ENCODE data around the gene JARID2.

The JARID2 gene

GRCh38 chr6:15500078-15500740, 254.3 kb downstream of the JARID2 start:
- Histone ChIP-seq H3K4me1 (ENCODE audit: control insufficient read depth in 2 of 2, insufficient read depth in 1 of 2, low read depth in 1 of 2, low read length in 2 of 2) (peaks cover 0 to 7% of the 10 kb centered on the region in 2 donors), H3K27me3 (ENCODE audit: control insufficient read depth in 3 of 3, insufficient read depth in 3 of 3, low read depth in 1 of 3, low read length in 3 of 3) (no peaks in the 10 kb centered on the region), H2BK5ac (ENCODE audit: low read length) (no peak overlapping the region), H3K27ac (replicated peaks; ENCODE audit: low read length) (no peak overlapping the region), H2AK5ac (ENCODE audit: low read depth, low read length) (no peak overlapping the region), H3K14ac (ENCODE audit: low read length) (no peak overlapping the region), H3K4ac (ENCODE audit: low read length) (no peak overlapping the region), H3K23ac (ENCODE audit: low read depth, low read length, poor library complexity) (peak overlapping the region; percentile 17), H2BK120ac (ENCODE audit: low read depth, low read length) (no peak overlapping the region), H3K9me3 (replicated peaks in 1 of 2; ENCODE audit: control insufficient read depth in 2 of 2, insufficient read depth in 1 of 2, low read depth in 1 of 2, low read length in 2 of 2) (no peaks in the 10 kb centered on the region), H4K8ac (ENCODE audit: low read depth, low read length) (no peak overlapping the region), H4K91ac (ENCODE audit: low read depth, low read length, poor library complexity) (no peak overlapping the region), H3K4me3 (ENCODE audit: low read length in 2 of 2) (no peak overlapping the region), H2AFZ (ENCODE audit: low read length) (no peak overlapping the region), H3K18ac (ENCODE audit: low read length) (no peak overlapping the region), H3K79me1 (ENCODE audit: low read depth, low read length) (peaks cover 5% of the 10 kb centered on the region), H2BK15ac (ENCODE audit: low read length) (no peak overlapping the region), H3K9ac (ENCODE audit: low read depth, low read length, poor library complexity) (peak overlapping the region; percentile 77), H3K36me3 (replicated peaks in 1 of 2; ENCODE audit: control insufficient read depth in 2 of 2, insufficient read depth in 2 of 2, low read length in 2 of 2) (peaks cover 39 to 98% of the 10 kb centered on the region in 2 donors), H2BK12ac (ENCODE audit: low read length) (no peak overlapping the region), H3K4me2 (ENCODE audit: insufficient read depth, low read length, poor library complexity, severe bottlenecking) (no peak overlapping the region)
- no peak for DNase-seq (ENCODE audit: low spot score)
- no CpG with 5 or more reads among the region's 16 CpGs for WGBS, 2 donors (ENCODE audit: extremely low coverage in 2 of 2, insufficient read length in 2 of 2, insufficient replicate concordance in 1 of 2)

GRCh38 chr6:15500901-15501825, 255.3 kb downstream of the JARID2 start:
- H3K14ac ChIP-seq (ENCODE audit: low read length) = no peak overlapping the region
- no peak overlapping the region for H3K23ac ChIP-seq (ENCODE audit: low read depth, low read length, poor library complexity)
- peaks cover 0 to 7% of the 10 kb centered on the region in 2 donors for H3K4me1 ChIP-seq (ENCODE audit: control insufficient read depth in 2 of 2, insufficient read depth in 1 of 2, low read depth in 1 of 2, low read length in 2 of 2)
- peaks cover 7% of the 10 kb centered on the region for H3K79me1 ChIP-seq (ENCODE audit: low read depth, low read length)
- H2BK15ac ChIP-seq (ENCODE audit: low read length) = no peak overlapping the region
- H3K36me3 ChIP-seq (replicated peaks in 1 of 2; ENCODE audit: control insufficient read depth in 2 of 2, insufficient read depth in 2 of 2, low read length in 2 of 2) = peaks cover 37 to 98% of the 10 kb centered on the region in 2 donors
- H2BK120ac ChIP-seq (ENCODE audit: low read depth, low read length) = no peak overlapping the region
- H2BK5ac ChIP-seq (ENCODE audit: low read length) = no peak overlapping the region
- no peak for DNase-seq (ENCODE audit: low spot score)
- H3K4ac ChIP-seq (ENCODE audit: low read length) = no peak overlapping the region
- no peaks in the 10 kb centered on the region for H3K27me3 ChIP-seq (ENCODE audit: control insufficient read depth in 3 of 3, insufficient read depth in 3 of 3, low read depth in 1 of 3, low read length in 3 of 3)
- H2BK12ac ChIP-seq (ENCODE audit: low read length) = no peak overlapping the region
- H3K9ac ChIP-seq (ENCODE audit: low read depth, low read length, poor library complexity) = no peak overlapping the region
- no peak overlapping the region for H3K4me3 ChIP-seq (ENCODE audit: low read length in 2 of 2)
- H2AK5ac ChIP-seq (ENCODE audit: low read depth, low read length) = no peak overlapping the region
- H4K8ac ChIP-seq (ENCODE audit: low read depth, low read length) = no peak overlapping the region
- no peak overlapping the region for H4K91ac ChIP-seq (ENCODE audit: low read depth, low read length, poor library complexity)
- no peak overlapping the region for H2AFZ ChIP-seq (ENCODE audit: low read length)
- WGBS, 2 donors (ENCODE audit: extremely low coverage in 2 of 2, insufficient read length in 2 of 2, insufficient replicate concordance in 1 of 2) = no CpG with 5 or more reads among the region's 38 CpGs
- H3K9me3 ChIP-seq (replicated peaks in 1 of 2; ENCODE audit: control insufficient read depth in 2 of 2, insufficient read depth in 1 of 2, low read depth in 1 of 2, low read length in 2 of 2) = no peaks in the 10 kb centered on the region
- H3K18ac ChIP-seq (ENCODE audit: low read length) = no peak overlapping the region
- H3K27ac ChIP-seq (replicated peaks; ENCODE audit: low read length) = no peak overlapping the region
- H3K4me2 ChIP-seq (ENCODE audit: insufficient read depth, low read length, poor library complexity, severe bottlenecking) = no peak overlapping the region

- Histone ChIP-seq H3K4me3 (ENCODE audit: low read length in 2 of 2) (no peak overlapping the region), H2BK5ac (ENCODE audit: low read length) (no peak overlapping the region), H3K14ac (ENCODE audit: low read length) (no peak overlapping the region), H3K79me1 (ENCODE audit: low read depth, low read length) (peaks cover 14% of the 10 kb centered on the region), H4K8ac (ENCODE audit: low read depth, low read length) (no peak overlapping the region), H2AFZ (ENCODE audit: low read length) (no peak overlapping the region), H3K4ac (ENCODE audit: low read length) (no peak overlapping the region), H4K91ac (ENCODE audit: low read depth, low read length, poor library complexity) (no peak overlapping the region), H3K36me3 (replicated peaks in 1 of 2; ENCODE audit: control insufficient read depth in 2 of 2, insufficient read depth in 2 of 2, low read length in 2 of 2) (peaks cover 38 to 98% of the 10 kb centered on the region in 2 donors), H2AK5ac (ENCODE audit: low read depth, low read length) (no peak overlapping the region), H3K27me3 (ENCODE audit: control insufficient read depth in 3 of 3, insufficient read depth in 3 of 3, low read depth in 1 of 3, low read length in 3 of 3) (no peaks in the 10 kb centered on the region), H3K4me1 (ENCODE audit: control insufficient read depth in 2 of 2, insufficient read depth in 1 of 2, low read depth in 1 of 2, low read length in 2 of 2) (peaks cover 0 to 7% of the 10 kb centered on the region in 2 donors), H3K9ac (ENCODE audit: low read depth, low read length, poor library complexity) (no peak overlapping the region), H3K23ac (ENCODE audit: low read depth, low read length, poor library complexity) (no peak overlapping the region), H3K9me3 (replicated peaks in 1 of 2; ENCODE audit: control insufficient read depth in 2 of 2, insufficient read depth in 1 of 2, low read depth in 1 of 2, low read length in 2 of 2) (no peaks in the 10 kb centered on the region), H3K18ac (ENCODE audit: low read length) (no peak overlapping the region), H2BK12ac (ENCODE audit: low read length) (no peak overlapping the region), H3K27ac (replicated peaks; ENCODE audit: low read length) (no peak overlapping the region), H2BK15ac (ENCODE audit: low read length) (no peak overlapping the region), H3K4me2 (ENCODE audit: insufficient read depth, low read length, poor library complexity, severe bottlenecking) (no peak overlapping the region), H2BK120ac (ENCODE audit: low read depth, low read length) (no peak overlapping the region)
- no peak for DNase-seq (ENCODE audit: low spot score)
- WGBS, 2 donors (ENCODE audit: extremely low coverage in 2 of 2, insufficient read length in 2 of 2, insufficient replicate concordance in 1 of 2) = no CpG with 5 or more reads among the region's 19 CpGs
Measured at GRCh38 chr6:15501826-15502445, 256.1 kb downstream of the JARID2 start.

Measured in neuronal stem cell (in vitro differentiated cells).